ENCODE data around the gene RMI1. TPM values are rescaled to one million over a fixed set of nuclear protein-coding genes. Genes with fewer than 3 reads are reported as not detected.

RMI1 gene
- total RNA-seq, 4 donors from 2014 or later, result 1.8 to 5.2 (median 2.6) TPM

- no peak for TF ChIP-seq POLR2A (IDR thresholded peaks at IDR 0.05)
- no peak for TF ChIP-seq CTCF (IDR thresholded peaks at IDR 0.05)
- no peak for TF ChIP-seq EP300 (IDR thresholded peaks at IDR 0.05)
- no peak overlapping the region for H3K27ac ChIP-seq
- H3K9me3 ChIP-seq, result no peaks in the 10 kb centered on the region
Observed at GRCh38 chr9:83959061-83959460, 21.5 kb upstream of the RMI1 start.

GRCh38 chr9:83960991-83961390, 19.6 kb upstream of the RMI1 start:
- TF ChIP-seq POLR2A (IDR thresholded peaks at IDR 0.05) (no peak), CTCF (IDR thresholded peaks at IDR 0.05) (no peak), EP300 (IDR thresholded peaks at IDR 0.05) (no peak)
- DNase-seq (ENCODE audit: low spot score in 2 of 2), result no peak
- peaks cover 0 to 4% (median 0%) of the 10 kb centered on the region in 3 donors for H3K36me3 ChIP-seq
- no peak overlapping the region for H3K27ac ChIP-seq
- H3K27me3 ChIP-seq, result no peaks in the 10 kb centered on the region
- no peak overlapping the region for H3K4me3 ChIP-seq
- H3K4me1 ChIP-seq, result peaks cover 0 to 11% (median 3%) of the 10 kb centered on the region in 4 donors
- WGBS, 2 donors, result 79 to 86% methylated on average over 5 of the region's 5 CpGs
- H3K9me3 ChIP-seq, result no peaks in the 10 kb centered on the region

More at GRCh38 chr9:83959061-83959460, 21.5 kb upstream of the RMI1 start:
- Histone ChIP-seq H3K36me3 (peaks cover 0 to 6% (median 0%) of the 10 kb centered on the region in 3 donors), H3K4me3 (no peak overlapping the region), H3K4me1 (peaks cover 0 to 18% (median 11%) of the 10 kb centered on the region in 4 donors), H3K27me3 (no peaks in the 10 kb centered on the region)
- WGBS, 2 donors, result 59% methylated on average over 4 of the region's 4 CpGs
- DNase-seq (ENCODE audit: low spot score in 2 of 2), result no peak

GRCh38 chr9:83962165-83962564, 18.4 kb upstream of the RMI1 start:
- DNase-seq (ENCODE audit: low spot score in 2 of 2), result no peak

DNA sequence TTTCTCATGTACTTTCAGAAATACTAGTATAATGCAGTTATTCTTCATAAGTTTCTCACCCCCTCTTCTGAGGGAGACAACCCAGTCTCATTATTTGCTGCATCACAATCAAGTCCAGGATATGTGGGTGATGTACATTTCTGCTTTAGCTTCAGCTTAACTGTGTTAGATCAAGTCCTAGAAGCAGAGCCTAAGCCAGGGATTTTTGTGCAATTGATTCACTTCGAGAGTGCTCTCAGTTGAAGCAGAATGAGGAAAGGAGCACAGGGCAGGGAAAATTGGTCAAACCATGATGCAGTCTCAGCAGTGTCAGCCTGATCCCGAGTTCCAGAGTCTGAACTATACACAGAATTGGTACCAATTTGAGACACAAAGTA, 15.6 kb upstream of the RMI1 start:
- 37 to 43% methylated on average over 2 of the region's 2 CpGs for WGBS, 2 donors
- H3K4me1 ChIP-seq, result peaks cover 0 to 18% (median 0%) of the 10 kb centered on the region in 4 donors
- H3K36me3 ChIP-seq, result peaks cover 0 to 42% (median 8%) of the 10 kb centered on the region in 3 donors
- H3K27ac ChIP-seq, result peak overlapping the region in 1 of 4 donors; percentile 4
- no peaks in the 10 kb centered on the region for H3K9me3 ChIP-seq
- no peak overlapping the region for H3K4me3 ChIP-seq
- TF ChIP-seq POLR2A (IDR thresholded peaks at IDR 0.05) (no peak), EP300 (IDR thresholded peaks at IDR 0.05) (no peak)
- DNase-seq (ENCODE audit: low spot score in 2 of 2), result no peak
- no peaks in the 10 kb centered on the region for H3K27me3 ChIP-seq

More at GRCh38 chr9:83962165-83962564, 18.4 kb upstream of the RMI1 start:
- TF ChIP-seq EP300 (IDR thresholded peaks at IDR 0.05) (no peak), CTCF (IDR thresholded peaks at IDR 0.05) (no peak), POLR2A (IDR thresholded peaks at IDR 0.05) (no peak)
- H3K9me3 ChIP-seq, result no peaks in the 10 kb centered on the region
- H3K4me3 ChIP-seq, result no peak overlapping the region
- H3K4me1 ChIP-seq, result peaks cover 0 to 22% (median 2%) of the 10 kb centered on the region in 4 donors
- WGBS, 2 donors, result 42 to 51% methylated on average over 3 of the region's 3 CpGs
- H3K27ac ChIP-seq, result no peak overlapping the region
- H3K27me3 ChIP-seq, result no peaks in the 10 kb centered on the region
- peaks cover 0 to 16% (median 0%) of the 10 kb centered on the region in 3 donors for H3K36me3 ChIP-seq

DNA sequence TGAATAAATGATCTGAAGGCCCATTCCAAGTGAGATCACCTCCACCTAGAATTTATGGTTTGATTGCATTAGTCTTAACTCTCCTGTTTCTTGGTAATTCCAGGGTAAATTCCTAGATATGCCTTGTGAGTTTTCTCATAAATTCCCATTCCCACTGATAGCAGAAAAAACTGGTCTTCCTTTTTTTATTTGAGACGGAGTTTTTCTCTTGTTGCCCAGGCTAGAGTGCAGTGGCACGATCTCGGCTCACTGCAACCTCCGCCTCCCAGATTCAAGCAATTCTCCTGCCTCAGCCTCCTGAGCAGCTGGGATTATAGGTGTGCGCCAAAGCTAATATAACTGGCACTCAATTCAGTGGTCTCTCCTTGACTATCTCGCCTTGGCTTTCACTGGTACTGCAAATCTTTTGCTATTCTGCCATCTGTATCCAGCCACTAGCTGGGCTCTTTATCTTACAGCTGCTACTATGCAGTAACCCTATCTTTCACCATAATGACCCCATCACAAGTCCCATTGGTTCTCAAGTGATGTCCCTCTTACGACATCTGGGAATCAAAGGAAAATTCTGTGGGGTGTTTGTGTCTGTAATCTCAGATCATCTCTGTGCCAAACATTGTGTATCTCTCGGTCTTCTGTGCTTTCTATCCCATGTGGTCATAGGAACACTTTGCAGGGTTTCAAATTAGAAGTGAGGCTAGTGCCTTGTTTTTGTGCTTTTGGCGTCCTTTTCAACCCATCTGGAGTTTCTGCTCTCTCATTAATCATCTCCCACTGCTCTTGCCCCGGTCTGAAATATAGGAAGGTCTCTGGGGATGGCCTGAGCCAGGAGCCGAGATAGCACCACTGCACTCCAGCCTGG, 15.0 kb upstream of the RMI1 start:
- H3K9me3 ChIP-seq, result no peaks in the 10 kb centered on the region
- peaks cover 0 to 19% (median 0%) of the 10 kb centered on the region in 4 donors for H3K4me1 ChIP-seq
- H3K27ac ChIP-seq, result peak overlapping the region in 1 of 4 donors; percentile 4
- 56 to 57% methylated on average over 11 of the region's 11 CpGs for WGBS, 2 donors
- peaks cover 0 to 48% (median 14%) of the 10 kb centered on the region in 3 donors for H3K36me3 ChIP-seq
- no peaks in the 10 kb centered on the region for H3K27me3 ChIP-seq
- DNase-seq (ENCODE audit: low spot score in 2 of 2), result no peak
- no peak for TF ChIP-seq CTCF (IDR thresholded peaks at IDR 0.05)
- TF ChIP-seq POLR2A (IDR thresholded peaks at IDR 0.05), result no peak
- no peak for TF ChIP-seq EP300 (IDR thresholded peaks at IDR 0.05)
- H3K4me3 ChIP-seq, result no peak overlapping the region

Data from tibial nerve (tissue), 4 donors.